Mesendoderm (in vitro differentiated cells): ENCODE data around the gene MARK4.
"Not testable (repeated sequence)": the region's sequence is repeated elsewhere in the genome, so short reads cannot be mapped to it uniquely, and the experiment has no call there.

Source experiments
- DNase-seq: peaks from one replicate; pipeline ENCODE4 v3.0.0; 2013
- H2AK5ac ChIP-seq: 2 replicates; pipeline ENCODE4 v1.6.1; 2013; ENCODE audit warnings: low read length, inconsistent platforms
- H2BK120ac ChIP-seq: 2 replicates; pipeline ENCODE4 v1.6.1; 2013; ENCODE audit warnings: low read depth, mild to moderate bottlenecking, low read length, moderate library complexity, mixed read lengths
- H2BK15ac ChIP-seq: replicated peaks from 2 replicates; pipeline ENCODE4 v1.6.1; 2013; ENCODE audit warnings: low read depth, mild to moderate bottlenecking, moderate library complexity
- H2BK5ac ChIP-seq: 2 replicates; pipeline ENCODE4 v1.6.1; 2013; ENCODE audit warnings: low read length, inconsistent platforms
- H3K18ac ChIP-seq: 2 replicates; pipeline ENCODE4 v1.6.1; 2013; ENCODE audit warnings: mild to moderate bottlenecking, low read length, mixed read lengths
- H3K23ac ChIP-seq: one replicate; pipeline ENCODE4 v1.6.1; 2013; ENCODE audit warnings: low read length
- H3K27ac ChIP-seq: 2 replicates; pipeline ENCODE4 v1.5.1; 2013; ENCODE audit warnings: low read depth, mild to moderate bottlenecking, inconsistent platforms, low read length, moderate library complexity
- H3K27me3 ChIP-seq: 2 replicates; pipeline ENCODE4 v1.6.1; 2013; ENCODE audit warnings: low read length, control low read depth, mild to moderate bottlenecking, inconsistent platforms; ENCODE audit not compliant: insufficient read depth, poor library complexity
- H3K36me3 ChIP-seq: 2 replicates; pipeline ENCODE4 v1.6.1; 2013; ENCODE audit warnings: low read length, inconsistent platforms; ENCODE audit not compliant: control insufficient read depth, insufficient read depth
- H3K4ac ChIP-seq: one replicate; pipeline ENCODE4 v1.6.1; 2013; ENCODE audit warnings: low read depth, mild to moderate bottlenecking, low read length, moderate library complexity
- H3K4me1 ChIP-seq: 2 replicates; pipeline ENCODE4 v1.6.1; 2013; ENCODE audit warnings: low read depth, low read length, inconsistent platforms; ENCODE audit not compliant: control insufficient read depth
- H3K4me2 ChIP-seq: 2 replicates; pipeline ENCODE4 v1.6.1; 2013; ENCODE audit warnings: low read length
- H3K4me3 ChIP-seq: 2 replicates; pipeline ENCODE4 v1.5.1; 2013; ENCODE audit warnings: mild to moderate bottlenecking, low read length
- H3K56ac ChIP-seq: one replicate; pipeline ENCODE4 v1.6.1; 2013; ENCODE audit warnings: low read length
- H3K79me1 ChIP-seq: 2 replicates; pipeline ENCODE4 v1.6.1; 2013; ENCODE audit warnings: low read length, inconsistent platforms
- H3K79me2 ChIP-seq: 2 replicates; pipeline ENCODE4 v1.6.1; 2013; ENCODE audit warnings: mild to moderate bottlenecking, low read length; ENCODE audit not compliant: control insufficient read depth, insufficient read depth
- H3K9ac ChIP-seq: 2 replicates; pipeline ENCODE4 v1.6.1; 2013; ENCODE audit warnings: low read length, inconsistent platforms
- H4K5ac ChIP-seq: one replicate; pipeline ENCODE4 v1.6.1; 2013; ENCODE audit warnings: low read length
- H4K8ac ChIP-seq: one replicate; pipeline ENCODE4 v1.6.1; 2013; ENCODE audit warnings: low read depth, mild to moderate bottlenecking, control low read depth, low read length, moderate library complexity
- WGBS: extraction: QIAGEN DNeasy Blood & Tissue Kit; methylation state at CpG from one replicate; pipeline ENCODE4 v1.1.7; 2013; ENCODE audit warnings: low lambda C conversion rate, missing lambda C conversion rate; ENCODE audit not compliant: insufficient coverage; ENCODE audit errors: extremely low coverage; 5-methylcytosine and 5-hydroxymethylcytosine counted together

The MARK4 gene

DNA sequence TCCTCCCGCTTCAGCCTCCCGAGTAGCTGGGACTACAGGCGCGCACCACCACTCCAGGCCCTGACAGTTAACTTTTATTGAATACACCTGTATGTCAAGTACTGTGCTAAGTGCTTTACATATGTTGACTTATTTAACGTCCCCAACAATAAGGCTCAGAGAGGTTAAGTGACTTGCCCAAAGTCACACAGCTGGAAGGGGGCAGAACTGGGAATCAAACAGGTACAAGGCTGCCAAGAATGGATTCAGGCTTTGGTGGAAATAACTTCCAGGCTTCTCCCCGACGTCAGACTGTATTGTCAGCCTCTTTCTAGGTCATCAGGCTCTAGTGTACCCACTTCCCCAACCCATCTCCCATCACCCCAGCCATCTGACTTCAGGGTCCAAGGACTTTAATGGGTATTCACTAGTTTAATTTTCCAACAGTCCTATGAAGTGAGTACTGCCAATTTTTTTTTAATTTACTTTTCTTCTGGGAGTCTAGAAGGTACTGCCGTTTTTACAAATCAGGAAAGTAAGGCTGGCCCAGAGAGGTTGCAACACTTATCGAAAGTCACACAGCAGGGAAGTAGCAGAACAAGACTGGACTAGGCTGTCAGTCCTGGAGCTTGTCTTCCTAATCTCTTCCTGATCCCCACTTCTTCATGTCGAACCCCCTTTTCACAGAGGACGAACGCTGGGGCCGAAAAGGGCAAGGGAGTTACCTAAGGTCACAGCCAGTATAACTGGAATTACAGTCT, 76.5 kb downstream of the MARK4 start:
- Histone ChIP-seq H3K23ac (no peak overlapping the region), H2AK5ac (no peak overlapping the region), H3K27me3 (no peaks in the 10 kb centered on the region), H3K27ac (no peak overlapping the region), H3K4me2 (no peak overlapping the region), H2BK120ac (no peak overlapping the region), H4K5ac (no peak overlapping the region), H3K4me1 (peaks cover 3% of the 10 kb centered on the region), H3K9ac (no peak overlapping the region), H3K36me3 (no peaks in the 10 kb centered on the region), H3K79me1 (no peaks in the 10 kb centered on the region), H3K18ac (no peak overlapping the region), H2BK15ac (no peak overlapping the region), H3K4me3 (no peak overlapping the region), H3K79me2 (no peaks in the 10 kb centered on the region), H3K56ac (no peak overlapping the region), H4K8ac (no peak overlapping the region), H3K4ac (no peak overlapping the region), H2BK5ac (no peak overlapping the region)
- no CpG with 5 or more reads among the region's 13 CpGs for WGBS
- DNase-seq = no peak

DNA sequence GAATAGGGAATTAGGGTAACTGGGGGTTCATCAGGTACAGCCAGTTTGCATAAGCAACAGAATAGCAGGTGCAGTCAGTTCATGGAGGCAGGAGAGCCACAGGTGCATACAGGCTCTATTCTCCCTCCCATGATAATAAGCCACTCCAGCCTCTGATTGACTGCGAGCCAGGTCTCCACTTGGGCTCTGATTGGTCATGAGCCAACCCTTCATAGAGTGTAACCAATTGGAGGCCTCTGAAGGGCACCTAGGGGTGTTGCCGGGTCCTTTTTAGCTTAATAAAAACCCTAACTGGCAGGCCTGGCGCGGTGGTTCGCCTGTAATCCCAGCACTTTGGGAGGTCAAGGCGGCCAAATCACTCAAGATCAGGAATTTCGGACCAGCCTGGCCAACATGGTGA, 80.3 kb downstream of the MARK4 start:
- Histone ChIP-seq H3K79me1 (no peaks in the 10 kb centered on the region), H3K36me3 (no peaks in the 10 kb centered on the region), H3K4me3 (no peak overlapping the region), H3K9ac (no peak overlapping the region), H2BK120ac (no peak overlapping the region), H2BK15ac (no peak overlapping the region), H3K79me2 (no peaks in the 10 kb centered on the region), H4K5ac (no peak overlapping the region), H3K27me3 (no peaks in the 10 kb centered on the region), H3K18ac (no peak overlapping the region), H3K4ac (no peak overlapping the region), H3K4me1 (no peaks in the 10 kb centered on the region), H2AK5ac (no peak overlapping the region), H2BK5ac (no peak overlapping the region), H4K8ac (no peak overlapping the region), H3K27ac (no peak overlapping the region), H3K56ac (no peak overlapping the region), H3K4me2 (no peak overlapping the region), H3K23ac (no peak overlapping the region)
- DNase-seq = no peak
- WGBS = no CpG with 5 or more reads among the region's 7 CpGs

DNA sequence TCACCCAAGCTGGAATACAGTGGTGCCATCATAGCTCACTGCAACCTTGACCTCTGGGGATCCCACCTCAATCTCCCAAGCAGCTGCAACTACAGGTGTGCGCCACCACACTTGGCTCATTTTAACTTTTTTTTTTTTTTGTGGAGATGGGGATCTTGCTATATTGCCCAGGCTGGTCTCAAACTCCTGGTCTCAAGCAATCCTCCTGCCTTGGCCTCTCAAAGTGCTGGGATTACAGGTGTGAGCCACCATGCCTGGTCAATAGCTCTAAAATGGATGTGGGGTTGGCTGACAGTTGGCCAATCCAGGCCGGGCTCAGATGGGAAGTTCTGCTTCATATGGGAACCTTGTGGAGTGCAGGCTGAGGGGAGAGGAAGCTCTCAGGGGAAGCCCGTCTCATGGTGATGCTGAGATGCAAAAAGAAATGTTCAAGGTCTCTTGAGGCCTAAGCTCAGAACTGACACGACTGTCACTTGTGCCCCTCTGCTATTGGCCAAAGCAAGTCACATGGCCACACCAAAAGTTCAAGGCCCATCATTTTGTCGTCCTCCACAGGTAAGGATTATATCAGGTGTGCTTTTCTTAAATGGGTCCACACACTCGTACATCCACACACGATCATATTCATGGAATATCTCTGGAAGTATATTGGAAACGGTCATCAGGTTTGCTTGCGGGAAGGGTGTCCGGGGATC, 82.7 kb downstream of the MARK4 start:
- no peak overlapping the region for H3K4me2 ChIP-seq
- no peak overlapping the region for H3K4me3 ChIP-seq
- H3K4me1 ChIP-seq = no peaks in the 10 kb centered on the region
- H3K18ac ChIP-seq = no peak overlapping the region
- H3K56ac ChIP-seq = no peak overlapping the region
- no peak overlapping the region for H2BK5ac ChIP-seq
- no peak overlapping the region for H3K23ac ChIP-seq
- no peak overlapping the region for H3K27ac ChIP-seq
- no peaks in the 10 kb centered on the region for H3K79me2 ChIP-seq
- H4K5ac ChIP-seq = no peak overlapping the region
- no peak overlapping the region for H3K4ac ChIP-seq
- no peak overlapping the region for H3K9ac ChIP-seq
- H3K27me3 ChIP-seq = no peaks in the 10 kb centered on the region
- no peak overlapping the region for H2AK5ac ChIP-seq
- H2BK120ac ChIP-seq = no peak overlapping the region
- DNase-seq = no peak
- no peak overlapping the region for H2BK15ac ChIP-seq
- no CpG with 5 or more reads among the region's 10 CpGs for WGBS
- H3K79me1 ChIP-seq = no peaks in the 10 kb centered on the region
- no peaks in the 10 kb centered on the region for H3K36me3 ChIP-seq
- H4K8ac ChIP-seq = no peak overlapping the region

DNA sequence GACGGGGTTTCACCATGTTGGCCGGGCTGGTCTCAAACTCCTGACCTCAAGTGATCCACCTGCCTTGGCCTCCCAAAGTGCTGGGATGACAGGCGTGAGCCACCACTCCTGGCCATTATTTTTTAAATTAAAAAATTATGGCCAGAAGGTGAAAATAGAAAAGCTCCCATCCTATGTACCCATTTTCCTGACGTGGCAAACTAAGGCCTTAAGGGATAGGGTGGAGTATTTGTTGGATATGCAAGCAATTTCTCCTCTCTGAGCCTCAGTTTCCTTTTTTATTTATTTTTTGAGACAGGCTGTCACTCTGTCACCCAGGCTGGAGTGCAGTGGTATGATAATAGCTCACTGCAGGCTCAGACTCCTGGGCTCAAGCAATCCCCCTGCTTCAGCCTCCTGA, 83.8 kb downstream of the MARK4 start:
- not testable (repeated sequence) for H3K36me3 ChIP-seq, H3K4me2 ChIP-seq, H3K23ac ChIP-seq, DNase-seq, H3K4ac ChIP-seq, H2BK15ac ChIP-seq, H2BK120ac ChIP-seq, H3K56ac ChIP-seq, H2BK5ac ChIP-seq, H3K9ac ChIP-seq, H4K8ac ChIP-seq, H4K5ac ChIP-seq, H3K18ac ChIP-seq, H2AK5ac ChIP-seq, H3K27me3 ChIP-seq, H3K4me1 ChIP-seq, H3K27ac ChIP-seq, H3K79me1 ChIP-seq, H3K4me3 ChIP-seq, H3K79me2 ChIP-seq
- no CpG with 5 or more reads among the region's 4 CpGs for WGBS

DNA sequence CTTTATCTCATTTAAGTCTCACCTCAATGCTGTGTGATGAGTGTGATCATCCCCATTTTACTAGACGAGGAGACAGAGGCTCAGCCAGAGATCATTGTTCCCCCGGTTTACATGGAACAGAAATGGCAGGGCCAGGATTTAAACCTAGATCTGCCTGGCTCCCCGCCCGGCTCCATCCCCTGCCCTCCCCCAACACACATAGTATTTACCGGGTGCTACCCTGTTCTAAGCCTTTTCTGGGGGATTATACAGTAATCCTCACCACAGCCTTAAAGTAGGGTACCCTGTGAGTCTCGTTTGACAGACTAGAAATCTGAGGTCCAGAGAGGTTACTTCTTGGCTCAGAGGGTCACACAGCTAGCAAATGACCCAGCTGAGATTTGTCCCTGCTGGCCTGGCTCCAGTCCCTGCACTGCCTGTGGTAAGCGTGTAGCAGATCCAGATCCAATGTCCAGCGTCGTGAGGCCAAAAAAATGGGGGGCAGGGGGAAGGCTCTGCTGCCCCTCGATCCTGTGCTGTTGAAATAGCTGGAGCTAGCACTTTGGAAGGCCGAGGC, 85.7 kb downstream of the MARK4 start:
- Histone ChIP-seq H3K4ac (no peak overlapping the region), H4K8ac (no peak overlapping the region), H2BK15ac (no peak overlapping the region), H3K4me3 (no peak overlapping the region), H3K4me1 (no peaks in the 10 kb centered on the region), H3K27me3 (no peaks in the 10 kb centered on the region), H3K27ac (no peak overlapping the region), H3K4me2 (no peak overlapping the region), H3K23ac (no peak overlapping the region), H3K56ac (no peak overlapping the region), H3K36me3 (no peaks in the 10 kb centered on the region), H4K5ac (no peak overlapping the region), H3K9ac (no peak overlapping the region), H2AK5ac (no peak overlapping the region), H2BK120ac (no peak overlapping the region), H3K79me2 (no peaks in the 10 kb centered on the region), H3K79me1 (no peaks in the 10 kb centered on the region), H2BK5ac (no peak overlapping the region), H3K18ac (no peak overlapping the region)
- no peak for DNase-seq
- no CpG with 5 or more reads among the region's 11 CpGs for WGBS
